HL-60/S4 treated with retinoic acid at 250 ng/mL for 4 days and 3 days (cell line): ENCODE measurements around the gene PDE9A.

Source experiments
- in situ Hi-C: fragments of 300-500 bp; cut with MboI; formaldehyde crosslinking; loops from 2 replicates; pipeline ENCODE4 v1.7.0; 2022; ENCODE audit warnings: low sequenced_read_pairs

Gene PDE9A

GRCh38 chr21:42734323-42734971, 81.0 kb downstream of the PDE9A start:
- in situ Hi-C loops, result no loop called here

DNA sequence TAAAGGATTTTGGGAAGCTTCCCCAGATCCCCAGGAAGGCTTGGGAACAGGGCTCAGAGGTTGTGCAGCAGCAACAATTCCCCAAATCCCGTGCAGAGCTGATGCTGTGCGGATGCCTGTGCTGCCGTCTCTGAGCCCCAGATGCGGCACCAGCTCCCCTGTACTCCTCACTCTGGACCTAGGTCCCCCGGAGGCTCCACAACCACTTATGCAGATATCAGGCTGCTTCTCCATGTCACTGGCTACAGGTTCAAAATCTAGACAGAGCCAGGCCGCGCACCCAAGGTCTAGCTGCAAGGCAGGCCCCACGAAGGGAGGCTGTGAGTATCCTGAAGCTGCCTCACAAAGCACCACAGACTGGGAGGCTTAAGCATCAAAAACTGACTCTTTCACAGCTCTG, 81.6 kb downstream of the PDE9A start:
- in situ Hi-C loops, result no loop called here

DNA sequence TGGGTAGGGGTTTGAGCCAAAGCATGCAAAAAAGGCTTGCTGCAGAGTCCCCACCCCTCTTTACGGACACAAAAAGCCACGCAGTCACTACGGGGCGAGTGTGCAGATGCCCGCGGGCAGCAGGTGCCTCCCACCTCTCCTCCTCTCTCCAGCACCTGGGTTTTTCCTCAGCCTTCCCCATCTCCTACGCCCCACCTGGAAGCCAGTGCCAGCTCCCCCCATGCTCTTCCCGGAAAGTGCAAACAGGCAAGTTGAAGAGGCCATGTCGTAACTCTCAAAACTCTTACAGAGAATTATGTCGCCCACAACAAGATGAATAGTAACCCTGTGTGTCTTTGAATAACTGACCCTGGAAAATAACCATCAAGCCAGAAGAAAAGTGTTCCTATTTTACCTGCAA, 82.5 kb downstream of the PDE9A start:
- in situ Hi-C loops, result no loop called here

- in situ Hi-C loops, result no loop called here
Measured at GRCh38 chr21:42736646-42737350, 83.4 kb downstream of the PDE9A start.

DNA sequence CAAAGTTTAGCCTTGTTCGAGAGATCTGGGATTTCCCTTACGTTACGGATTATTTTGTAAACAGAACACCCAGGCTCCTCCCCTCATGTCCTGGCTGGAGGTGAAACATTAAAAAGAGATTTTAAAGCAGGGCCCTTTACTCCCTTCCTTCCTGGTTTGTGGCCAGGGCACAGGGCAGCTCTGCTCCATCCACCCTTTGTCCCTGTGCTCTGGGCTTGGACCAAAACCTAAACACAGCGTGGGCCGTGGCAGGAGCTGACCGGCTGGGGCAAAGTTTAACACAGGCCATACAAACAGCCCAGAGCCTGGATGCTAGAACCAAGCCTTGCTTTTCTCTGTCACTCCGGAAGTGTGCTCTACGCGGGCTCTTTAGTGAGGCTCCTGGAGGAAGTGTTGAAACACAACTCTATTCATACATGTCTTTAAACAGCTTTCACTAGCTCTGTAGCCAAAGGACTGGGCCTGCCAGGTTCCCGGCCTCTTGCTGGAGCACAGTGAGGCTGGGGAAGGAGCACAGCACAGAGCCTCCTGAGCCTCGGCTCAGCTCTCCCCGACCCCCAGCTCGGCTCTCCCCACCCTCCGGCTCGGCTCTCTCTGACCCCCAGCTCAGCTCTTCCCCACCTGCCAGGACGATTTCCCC, 84.7 kb downstream of the PDE9A start:
- in situ Hi-C loops, result no loop called here

DNA sequence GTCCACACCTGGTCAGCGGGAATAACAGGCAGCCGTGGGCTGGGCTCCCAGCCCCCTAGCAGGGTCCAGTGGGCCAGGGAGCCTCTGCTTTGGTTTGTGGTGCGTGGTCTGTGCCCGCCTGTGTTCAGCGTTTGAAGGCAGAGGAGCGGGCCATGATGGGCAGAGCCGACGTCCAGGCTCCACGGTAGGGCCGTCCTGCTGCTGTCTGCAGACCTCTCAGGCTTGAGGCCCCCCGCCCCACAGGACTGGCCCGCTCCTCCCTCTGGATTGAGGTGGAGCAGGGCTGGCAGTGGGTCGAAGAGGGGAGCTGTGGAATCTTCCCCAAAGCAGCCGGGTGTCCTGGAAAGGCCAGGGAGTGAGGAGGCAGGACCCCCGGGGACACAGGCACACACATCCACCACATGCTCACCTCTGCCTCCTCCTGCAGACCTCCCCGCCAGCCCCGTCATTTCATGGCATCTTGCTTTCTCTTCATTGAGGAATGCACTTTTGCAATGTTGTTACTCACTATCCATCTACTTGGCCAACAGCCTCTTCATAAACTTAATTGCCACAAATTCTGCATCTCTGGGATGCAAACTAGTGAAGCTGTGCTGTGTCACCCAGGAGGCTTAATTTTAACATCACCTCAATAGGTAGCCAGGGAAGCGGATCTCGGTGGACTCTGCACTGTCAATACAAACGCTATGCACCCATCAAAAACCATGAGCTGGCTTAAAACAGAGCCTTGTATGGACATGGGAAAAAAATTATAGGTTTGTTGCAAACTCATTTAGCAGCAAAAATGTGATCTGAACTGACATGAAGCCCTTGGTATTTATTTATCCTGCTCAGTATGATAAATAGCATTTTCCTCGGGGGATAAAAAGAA, 85.9 kb downstream of the PDE9A start:
- in situ Hi-C loops, result no loop called here

DNA sequence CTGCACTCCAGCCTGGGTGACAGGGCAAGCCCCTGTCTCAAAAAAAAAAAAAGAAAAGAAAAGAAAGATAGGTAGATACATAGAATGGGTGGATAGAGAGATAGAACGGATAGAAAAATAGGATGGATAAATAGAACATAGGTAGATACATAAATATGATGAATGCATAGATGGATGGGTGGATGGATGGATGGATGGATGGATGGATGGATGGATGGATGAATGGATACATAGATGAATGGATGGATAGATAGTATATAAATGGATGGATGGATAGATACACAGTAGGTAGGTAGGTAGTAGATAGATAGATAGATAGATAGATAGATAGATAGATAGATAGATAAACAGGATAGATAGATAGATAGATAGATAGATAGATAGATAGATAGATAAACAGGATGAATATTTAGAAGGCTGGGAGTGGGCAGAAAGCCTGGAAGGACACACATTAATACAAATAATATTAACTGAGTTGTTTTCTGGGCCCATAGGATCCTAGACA, 87.0 kb downstream of the PDE9A start:
- in situ Hi-C loops, result no loop called here

GRCh38 chr21:42741066-42741465, 87.6 kb downstream of the PDE9A start:
- in situ Hi-C loops, result no loop called here

- in situ Hi-C loops, result no loop called here
Measured at GRCh38 chr21:42744520-42745445, 91.4 kb downstream of the PDE9A start.

DNA sequence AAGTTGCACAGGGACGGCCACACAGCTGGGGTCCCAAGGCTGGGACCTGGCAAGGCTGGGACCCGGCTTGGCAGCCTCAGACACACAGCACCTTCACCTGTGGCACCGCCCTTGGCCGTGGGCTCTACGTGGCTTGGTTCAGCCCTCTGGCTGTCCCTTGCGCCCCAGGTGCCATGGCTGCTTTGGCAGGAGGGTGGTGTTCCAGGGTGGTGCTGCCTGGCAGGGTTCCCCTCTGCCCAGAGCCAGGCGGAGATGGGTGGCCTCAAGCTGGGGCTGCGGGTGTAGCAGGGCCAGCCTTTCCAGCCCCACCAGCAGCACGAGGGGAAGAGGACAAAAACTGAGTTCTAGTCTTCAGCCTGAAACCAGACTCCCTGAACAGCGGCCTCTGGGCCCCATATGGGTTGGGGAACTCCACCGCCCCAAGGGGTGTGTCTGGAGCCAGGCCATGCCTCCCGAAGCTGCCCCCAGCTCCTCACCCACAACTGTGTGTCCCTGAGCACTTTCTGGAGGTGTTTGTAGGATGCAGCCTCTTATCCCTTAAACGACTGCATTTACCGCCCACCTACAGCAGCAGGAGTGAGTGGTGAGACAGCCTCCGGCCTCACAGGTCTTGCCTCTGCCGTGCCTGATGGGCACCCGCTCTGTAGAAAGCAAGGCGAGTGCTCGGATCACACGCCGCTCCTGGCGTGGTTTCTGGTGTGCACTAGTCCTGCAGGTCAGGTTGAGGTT, 92.3 kb downstream of the PDE9A start:
- in situ Hi-C loops, result no loop called here

- in situ Hi-C loops, result no loop called here
Measured at GRCh38 chr21:42746240-42746592, 92.8 kb downstream of the PDE9A start.

DNA sequence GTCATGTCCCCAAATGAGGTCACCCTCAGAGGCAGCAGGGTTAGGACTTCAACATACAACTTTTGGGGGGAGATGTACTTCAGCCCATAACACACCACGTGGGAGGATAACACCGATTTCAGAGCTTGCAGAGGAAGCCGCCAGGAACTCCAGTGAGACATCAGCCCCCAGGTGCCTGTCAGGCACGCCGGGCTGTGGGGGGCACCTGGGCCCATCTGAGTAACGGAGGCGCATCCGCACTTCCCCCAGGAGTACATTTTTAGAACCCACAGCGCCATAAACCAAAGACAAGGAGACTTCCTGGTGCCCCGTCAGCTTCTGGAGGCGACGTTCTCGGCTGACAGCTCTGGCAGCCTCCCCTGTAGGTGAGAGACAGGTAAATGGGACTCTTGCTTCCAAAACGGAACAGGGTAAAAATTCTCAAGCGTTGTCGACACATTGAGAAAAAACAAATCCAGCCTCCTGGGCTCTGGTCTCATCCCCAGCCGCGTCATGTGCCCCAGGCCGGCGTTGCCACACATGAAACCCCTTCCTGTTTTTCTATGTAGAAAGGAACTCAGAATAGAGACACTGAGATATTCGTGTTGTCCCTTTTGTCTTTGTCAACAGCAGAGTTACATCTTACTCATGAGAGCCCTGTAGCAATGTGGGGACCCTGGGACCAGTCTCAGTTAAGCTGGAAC, 93.3 kb downstream of the PDE9A start:
- in situ Hi-C loops, result no loop called here

DNA sequence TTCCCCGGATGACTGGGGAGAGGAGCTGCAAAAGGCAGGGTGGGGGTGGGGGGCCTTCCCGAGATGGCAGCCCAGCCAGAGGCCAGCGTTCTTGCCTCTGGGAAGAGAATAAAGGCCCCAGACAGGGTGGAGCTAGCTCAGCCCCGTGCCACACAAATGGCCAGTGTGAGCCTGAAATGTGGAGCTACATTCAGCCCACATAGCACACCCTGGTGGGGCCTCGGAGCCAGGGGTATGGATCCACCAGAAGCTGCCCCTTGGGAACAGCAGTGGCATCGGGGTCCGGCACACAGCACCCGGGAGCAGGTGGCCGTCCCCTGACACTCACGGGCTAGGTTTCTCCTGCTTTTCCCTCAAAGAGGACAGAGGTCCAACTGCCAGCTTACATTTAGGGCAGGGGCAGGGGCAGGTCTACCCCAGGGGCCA, 93.9 kb downstream of the PDE9A start:
- in situ Hi-C loops, result no loop called here

DNA sequence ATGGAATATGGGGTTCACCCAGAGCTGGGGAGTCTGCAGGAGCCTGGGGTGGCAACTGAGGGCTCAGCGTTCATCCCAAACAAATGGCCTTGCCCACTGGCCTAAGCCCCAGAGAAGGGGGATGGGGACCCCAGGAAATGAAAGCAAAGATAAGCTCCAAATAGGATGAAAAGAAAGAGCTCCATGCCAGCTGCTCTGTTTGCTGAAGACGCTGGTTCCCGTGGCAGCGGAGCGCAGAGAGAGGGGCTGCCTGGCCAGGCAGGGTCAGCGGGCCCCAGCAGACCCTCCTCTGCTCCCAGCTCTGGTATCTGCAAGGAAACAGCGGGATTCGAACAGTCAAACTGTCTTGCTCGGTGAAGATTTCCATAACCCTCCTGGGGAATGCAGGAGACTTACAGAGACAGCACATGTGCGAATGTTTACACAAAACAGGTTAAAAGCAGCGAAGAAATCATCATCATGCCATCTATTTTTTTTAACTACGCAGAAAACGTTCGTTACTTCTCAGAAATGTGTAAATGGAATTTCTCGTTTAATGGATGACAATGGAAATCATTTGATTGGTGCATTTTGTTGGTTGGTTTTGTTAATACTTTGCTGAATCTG, 94.4 kb downstream of the PDE9A start:
- in situ Hi-C loops, result no loop called here

- in situ Hi-C loops, result no loop called here
Measured at GRCh38 chr21:42748620-42749176, 95.3 kb downstream of the PDE9A start.

- in situ Hi-C loops, result no loop called here
Measured at GRCh38 chr21:42750737-42751530, 97.5 kb downstream of the PDE9A start.

- in situ Hi-C loops, result no loop called here
Measured at GRCh38 chr21:42751866-42752265, 98.4 kb downstream of the PDE9A start.
